ENCODE measurements around the gene PAFAH1B1.
"Not testable (repeated sequence)": the region's sequence is repeated elsewhere in the genome, so short reads cannot be mapped to it uniquely, and the experiment has no call there.

Gene PAFAH1B1

DNA sequence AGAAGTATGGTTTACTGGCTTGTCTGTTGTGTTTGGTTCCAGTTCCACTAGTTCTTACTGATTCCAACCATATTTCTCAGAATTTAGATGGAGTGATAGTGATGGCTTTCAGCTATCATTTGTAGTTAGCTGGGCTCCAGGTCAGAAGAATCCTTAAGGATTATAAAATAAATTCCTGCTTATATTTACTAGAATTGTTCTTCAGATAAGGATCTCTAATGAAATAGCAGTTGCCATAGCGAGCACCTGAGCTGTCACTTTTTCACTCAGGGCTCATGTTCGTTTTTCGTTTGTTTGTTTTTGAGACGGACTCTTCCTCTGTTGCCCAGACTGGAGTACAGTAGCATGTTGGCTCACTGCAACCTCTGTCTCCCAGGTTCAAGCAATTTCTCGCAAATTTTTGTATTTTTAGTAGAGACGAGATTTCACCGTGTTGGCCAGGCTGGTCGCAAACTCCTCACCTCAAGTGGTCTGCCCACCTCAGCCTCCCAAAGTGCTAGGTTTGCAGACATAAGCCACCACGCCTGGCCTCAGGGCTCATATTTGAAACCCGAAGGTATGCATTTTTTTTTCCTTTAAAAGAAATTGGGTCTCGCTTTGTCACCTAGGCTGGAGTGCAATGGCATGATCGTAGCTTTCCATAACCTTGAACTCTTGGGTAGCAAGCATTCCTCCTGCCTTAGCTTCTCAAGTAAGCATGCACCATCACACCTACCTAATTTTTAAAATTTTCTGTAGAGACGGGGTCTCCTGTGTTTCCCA is 42.9 kb downstream of the PAFAH1B1 start:
- no peak for DNase-seq

GRCh38 chr17:2637422-2637821 is 44.0 kb downstream of the PAFAH1B1 start:
- DNase-seq: no peak

DNA sequence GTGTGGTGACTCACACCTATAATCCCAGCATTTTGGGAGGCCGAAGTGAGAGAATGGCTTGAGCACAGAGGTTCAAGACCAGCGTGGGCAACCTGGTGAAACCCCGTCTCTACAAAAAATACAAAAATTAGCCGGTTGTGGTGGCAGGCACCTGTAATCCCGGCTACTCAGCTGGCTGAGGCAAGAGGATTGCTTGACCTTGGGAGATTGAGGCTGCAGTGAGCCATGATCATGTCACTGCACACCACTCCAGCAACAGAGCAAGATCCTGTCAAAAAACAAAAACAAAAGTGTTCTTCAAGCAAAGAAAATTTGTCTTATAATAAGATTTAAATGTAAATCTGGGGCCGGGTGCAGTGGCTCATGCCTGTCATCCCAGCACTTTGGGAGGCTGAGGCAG is 51.5 kb downstream of the PAFAH1B1 start:
- no peak for DNase-seq

DNA sequence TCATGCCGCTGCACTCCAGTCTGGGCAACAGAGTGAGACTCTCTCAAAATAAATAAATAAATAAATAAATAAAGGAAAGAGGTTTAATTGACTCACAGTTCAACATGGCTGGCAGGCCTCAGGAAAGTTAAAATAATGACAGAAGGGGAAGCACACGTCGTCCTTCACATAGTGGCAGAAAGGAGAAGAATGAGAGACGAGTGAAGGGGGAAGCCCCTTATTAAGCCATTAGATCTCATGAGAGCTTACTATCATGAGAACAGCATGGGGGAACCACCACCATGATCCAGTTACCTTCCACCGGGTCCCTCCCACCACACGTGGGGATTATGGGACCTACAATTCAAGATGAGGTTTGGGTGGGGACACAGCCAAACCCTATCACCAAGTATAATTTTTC is 54.5 kb downstream of the PAFAH1B1 start:
- DNase-seq: no peak

DNA sequence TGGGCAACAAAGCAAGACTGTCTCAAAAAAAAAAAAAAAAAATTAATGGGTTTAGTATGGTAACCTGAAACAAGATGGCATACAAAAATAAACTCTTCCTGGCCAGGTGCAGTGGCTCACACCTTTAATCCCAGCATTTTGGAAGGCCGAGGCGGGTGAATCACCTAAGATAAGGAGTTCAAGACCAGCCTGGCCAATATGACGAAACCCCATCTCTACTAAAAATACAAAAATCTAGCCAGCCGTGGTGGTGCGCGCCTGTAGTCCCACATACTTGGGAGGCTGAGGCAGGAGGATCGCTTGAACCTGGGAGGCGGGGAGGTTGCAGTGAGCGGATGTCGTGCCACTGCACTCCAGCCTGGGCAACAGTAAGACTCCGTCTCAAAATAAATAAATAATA is 55.7 kb downstream of the PAFAH1B1 start:
- no peak for DNase-seq

GRCh38 chr17:2652911-2653310 is 59.5 kb downstream of the PAFAH1B1 start:
- not testable (repeated sequence) for DNase-seq

GRCh38 chr17:2655546-2655945 is 62.1 kb downstream of the PAFAH1B1 start:
- DNase-seq: no peak

DNA sequence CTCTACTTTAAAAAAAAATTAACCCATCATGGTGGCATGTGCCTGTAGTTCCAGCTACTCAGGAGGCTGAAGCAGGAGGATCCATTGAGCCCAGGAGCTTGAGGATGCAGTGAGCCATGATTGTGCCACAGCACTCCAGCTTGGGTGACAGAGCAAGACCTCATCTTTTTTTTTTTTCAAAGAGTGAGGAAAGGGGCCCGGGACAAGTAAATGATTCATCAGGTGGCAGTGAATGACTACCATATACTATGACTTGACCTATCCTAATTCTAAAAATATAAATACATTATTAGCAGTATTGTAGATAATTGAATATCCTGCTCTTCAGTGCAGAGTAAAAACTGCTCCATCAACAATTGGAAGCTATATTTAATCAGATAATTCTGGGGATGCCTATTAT is 62.8 kb downstream of the PAFAH1B1 start:
- DNase-seq: no peak

DNA sequence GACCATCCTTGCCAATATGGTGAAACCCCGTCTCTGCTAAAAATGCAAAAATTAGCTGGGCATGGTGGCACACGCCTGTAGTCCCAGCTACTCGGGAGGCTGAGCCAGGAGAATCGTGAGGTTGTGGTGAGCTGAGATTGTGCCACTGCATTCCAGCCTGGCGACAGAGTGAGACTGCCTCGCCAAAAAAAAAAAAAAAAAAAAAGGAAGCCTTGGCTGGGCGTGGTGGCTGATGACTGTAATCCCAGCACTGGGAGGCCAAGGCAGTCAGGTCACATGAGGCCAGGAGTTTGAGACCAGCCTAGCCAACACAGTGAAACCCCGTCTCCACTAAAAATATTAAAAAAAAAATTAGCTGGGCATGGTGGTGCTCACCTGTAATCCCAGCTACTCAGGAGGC is 65.9 kb downstream of the PAFAH1B1 start:
- not testable (repeated sequence) for DNase-seq

DNA sequence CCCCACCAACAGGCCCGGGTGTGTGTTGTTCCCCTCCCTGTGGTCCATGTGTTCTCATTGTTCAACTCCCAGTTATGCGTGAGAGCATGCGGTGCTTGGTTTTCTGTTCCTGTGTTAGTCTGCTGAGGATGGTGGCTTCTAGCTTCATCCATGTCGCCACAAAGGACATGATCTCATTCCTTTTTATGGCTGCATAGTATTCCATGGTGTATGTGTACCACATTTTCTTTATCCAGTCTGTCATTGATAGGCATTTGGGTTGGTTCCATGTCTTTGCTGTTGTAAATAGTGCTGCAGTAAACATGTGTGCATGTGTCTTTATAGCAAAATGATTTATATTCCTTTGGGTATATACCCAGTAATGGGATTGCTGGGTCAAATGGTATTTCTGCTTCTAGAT is 67.0 kb downstream of the PAFAH1B1 start:
- not testable (repeated sequence) for DNase-seq

GRCh38 chr17:2672026-2672425 is 78.6 kb downstream of the PAFAH1B1 start:
- DNase-seq: no peak

DNA sequence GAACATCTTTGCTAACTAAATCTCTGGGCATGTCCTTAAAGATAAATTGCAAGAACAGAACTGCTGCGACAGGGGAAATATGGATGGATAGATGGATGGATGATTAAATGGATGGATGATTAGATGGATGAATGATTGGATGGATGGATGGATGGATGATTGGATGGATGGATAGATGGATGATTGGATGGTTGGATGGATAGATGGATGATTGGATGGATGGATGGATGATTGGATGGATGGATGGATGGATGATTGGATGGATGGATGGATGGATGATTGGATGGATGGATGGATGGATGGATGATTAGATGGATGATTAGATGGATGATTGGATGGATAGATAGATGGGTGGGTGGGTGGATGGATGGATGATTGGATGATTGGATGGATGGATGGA is 85.8 kb downstream of the PAFAH1B1 start:
- DNase-seq: not testable (repeated sequence)

DNA sequence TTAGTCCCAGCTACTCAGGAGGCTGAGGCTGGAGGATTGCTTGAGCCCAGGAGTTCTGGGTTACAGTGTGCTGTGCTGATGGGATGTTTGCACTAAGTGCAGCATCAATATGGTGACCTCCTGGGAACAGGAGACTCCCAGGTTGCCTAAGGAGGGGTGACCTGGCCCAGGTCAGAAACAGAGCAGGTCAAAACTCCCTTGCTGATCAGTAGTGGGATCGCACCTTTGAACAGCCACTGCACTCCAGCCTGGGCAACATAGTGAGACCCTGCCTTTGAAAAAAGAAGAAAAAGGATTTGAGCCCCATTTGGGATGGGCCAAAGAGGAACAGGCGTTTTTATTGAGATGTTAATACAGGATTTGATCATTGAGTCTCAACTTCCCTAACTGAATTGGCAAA is 87.5 kb downstream of the PAFAH1B1 start:
- no peak for DNase-seq

DNA sequence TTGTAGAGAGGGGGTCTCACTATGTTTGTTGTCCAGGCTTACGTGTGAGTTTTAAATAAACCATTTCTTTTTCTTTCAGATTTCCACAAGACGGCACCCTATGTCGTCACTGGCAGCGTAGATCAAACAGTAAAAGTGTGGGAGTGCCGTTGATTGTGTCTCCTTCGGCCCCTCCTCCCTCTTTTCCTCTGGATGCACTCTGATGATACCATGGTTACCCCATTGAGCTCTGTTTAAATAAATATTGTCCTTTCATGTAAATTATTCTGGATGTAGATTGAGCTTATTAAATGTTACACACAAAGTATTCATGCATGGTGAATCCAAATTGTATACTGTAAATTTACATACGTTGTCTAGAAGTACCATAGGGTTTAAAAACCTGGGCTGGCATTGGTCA is 88.2 kb downstream of the PAFAH1B1 start:
- DNase-seq: no peak

GRCh38 chr17:2682176-2682938 is 88.9 kb downstream of the PAFAH1B1 start:
- no peak for DNase-seq

- DNase-seq: no peak
These were observed 90.5 kb downstream of the PAFAH1B1 start for GRCh38 chr17:2683912-2684311.

DNA sequence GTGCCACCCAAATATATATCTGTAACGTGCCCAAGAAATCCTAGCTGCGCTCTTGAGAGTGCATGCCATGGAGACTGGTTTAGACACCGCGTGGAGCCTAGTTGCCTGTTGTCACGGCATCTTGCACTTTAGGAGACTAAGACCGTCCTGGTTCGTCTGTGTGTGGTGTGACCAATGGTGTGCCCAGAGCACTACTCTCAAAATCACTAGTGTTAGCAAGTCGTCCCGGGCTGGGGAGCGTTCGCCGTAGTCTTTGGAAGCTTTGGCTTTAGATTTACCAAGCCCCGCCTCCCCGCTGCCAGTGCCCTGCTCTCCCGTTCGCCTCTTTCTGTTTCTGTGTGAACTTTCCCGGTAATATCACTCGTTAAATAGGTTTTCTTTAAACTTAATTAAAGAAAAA is 91.1 kb downstream of the PAFAH1B1 start:
- DNase-seq: no peak

- DNase-seq: no peak
These were observed 92.2 kb downstream of the PAFAH1B1 start for GRCh38 chr17:2685696-2686095.

DNA sequence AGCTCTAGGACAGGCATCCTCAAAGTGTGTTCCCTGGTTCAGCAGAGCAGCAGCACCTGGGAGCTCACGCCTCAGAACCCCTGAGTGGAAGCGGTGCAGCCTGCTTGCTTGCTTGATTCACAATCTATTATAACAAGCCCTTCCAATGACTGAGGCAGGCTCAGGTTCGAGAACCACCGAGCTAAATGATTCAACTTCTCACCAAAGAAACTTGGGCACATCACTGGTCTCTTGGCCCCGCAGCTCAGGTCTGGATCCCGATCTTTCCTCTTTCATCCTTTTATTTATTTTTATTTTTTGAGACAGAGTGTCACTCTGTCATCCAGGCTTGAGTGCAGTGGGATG is 93.6 kb downstream of the PAFAH1B1 start:
- DNase-seq: no peak

- DNase-seq: peak; percentile 62
These were observed 95.2 kb downstream of the PAFAH1B1 start for GRCh38 chr17:2688351-2689342.

- DNase-seq: no peak
These were observed 96.1 kb downstream of the PAFAH1B1 start for GRCh38 chr17:2689411-2690164.

Measured in NCI-H510A (cell line).